ENCODE results near the gene MAP4K3.

DNA sequence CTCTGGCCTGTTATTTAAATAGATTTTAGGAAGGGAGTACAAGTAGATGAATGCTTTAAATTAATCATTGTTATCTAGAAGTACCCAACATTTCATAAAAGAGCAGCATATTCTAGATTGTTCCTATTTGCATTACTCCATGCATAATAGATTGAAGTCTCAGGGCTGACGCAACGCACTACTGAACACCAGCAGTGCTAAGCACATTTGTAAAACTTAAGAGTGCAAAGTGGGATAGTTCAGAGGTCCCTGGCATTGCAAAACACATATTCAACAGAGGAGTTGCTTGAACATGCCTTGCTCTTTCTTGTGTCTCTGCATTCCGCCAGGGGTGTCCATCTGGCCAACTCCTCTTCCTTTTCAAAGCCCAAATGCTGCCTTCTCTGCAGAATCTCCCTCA, 215.6 kb downstream of the MAP4K3 start:
- TF ChIP-seq, protein P1, sequence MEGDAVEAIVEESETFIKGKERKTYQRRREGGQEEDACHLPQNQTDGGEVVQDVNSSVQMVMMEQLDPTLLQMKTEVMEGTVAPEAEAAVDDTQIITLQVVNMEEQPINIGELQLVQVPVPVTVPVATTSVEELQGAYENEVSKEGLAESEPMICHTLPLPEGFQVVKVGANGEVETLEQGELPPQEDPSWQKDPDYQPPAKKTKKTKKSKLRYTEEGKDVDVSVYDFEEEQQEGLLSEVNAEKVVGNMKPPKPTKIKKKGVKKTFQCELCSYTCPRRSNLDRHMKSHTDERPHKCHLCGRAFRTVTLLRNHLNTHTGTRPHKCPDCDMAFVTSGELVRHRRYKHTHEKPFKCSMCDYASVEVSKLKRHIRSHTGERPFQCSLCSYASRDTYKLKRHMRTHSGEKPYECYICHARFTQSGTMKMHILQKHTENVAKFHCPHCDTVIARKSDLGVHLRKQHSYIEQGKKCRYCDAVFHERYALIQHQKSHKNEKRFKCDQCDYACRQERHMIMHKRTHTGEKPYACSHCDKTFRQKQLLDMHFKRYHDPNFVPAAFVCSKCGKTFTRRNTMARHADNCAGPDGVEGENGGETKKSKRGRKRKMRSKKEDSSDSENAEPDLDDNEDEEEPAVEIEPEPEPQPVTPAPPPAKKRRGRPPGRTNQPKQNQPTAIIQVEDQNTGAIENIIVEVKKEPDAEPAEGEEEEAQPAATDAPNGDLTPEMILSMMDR (IDR thresholded peaks at IDR 0.05): no peak
- TF ChIP-seq POLR2A (IDR thresholded peaks at IDR 0.05; ENCODE audit: low read depth) (no peak), POLR2AphosphoS5 (IDR thresholded peaks at IDR 0.05) (no peak)

All from esophagus muscularis mucosa (tissue), 3 donors.